ENCODE results near the gene COQ8B. TPM values are rescaled to one million over a fixed set of nuclear protein-coding genes. Genes with fewer than 3 reads are reported as not detected.

Gene COQ8B
- total RNA-seq, 1 experiment from 2014 or later, result 35.2 TPM

Other genes with a start within 250 kb of the COQ8B start
- 2.2 and 2.3 TPM in 2 replicates for gene SPTBN4, start 249.9 kb downstream of the COQ8B start, total RNA-seq (2014; rRNA removed; shearing (Covaris generic))
- 43.8 and 70.2 TPM in 2 replicates for gene SHKBP1, start 140.0 kb downstream of the COQ8B start, total RNA-seq (2014; rRNA removed; shearing (Covaris generic))
- gene LTBP4, start 115.5 kb downstream of the COQ8B start, total RNA-seq (2014; rRNA removed; shearing (Covaris generic)), result 10.8 and 13.9 TPM in 2 replicates
- 23.7 and 32.7 TPM in 2 replicates for gene NUMBL, start 26.2 kb downstream of the COQ8B start, total RNA-seq (2014; rRNA removed; shearing (Covaris generic))
- gene ITPKC, start 226 bp upstream of the COQ8B start, total RNA-seq (2014; rRNA removed; shearing (Covaris generic)), result 7.7 and 9.2 TPM in 2 replicates
- gene ACTMAP, start 33.6 kb upstream of the COQ8B start, total RNA-seq (2014; rRNA removed; shearing (Covaris generic)), result 0.62 and 1.7 TPM in 2 replicates
- gene SNRPA, start 34.3 kb upstream of the COQ8B start, total RNA-seq (2014; rRNA removed; shearing (Covaris generic)), result 64.7 and 87.9 TPM in 2 replicates
- not detected in 2 replicates for gene MIA, start 58.6 kb upstream of the COQ8B start, total RNA-seq (2014; rRNA removed; shearing (Covaris generic))
- gene RAB4B, start 61.4 kb upstream of the COQ8B start, total RNA-seq (2014; rRNA removed; shearing (Covaris generic)), result 10.3 and 19.9 TPM in 2 replicates
- gene EGLN2, start 82.3 kb upstream of the COQ8B start, total RNA-seq (2014; rRNA removed; shearing (Covaris generic)), result 80.0 and 123 TPM in 2 replicates
- not detected in 2 replicates for gene CYP2A6, start 133.6 kb upstream of the COQ8B start, total RNA-seq (2014; rRNA removed; shearing (Covaris generic))
- gene CYP2A7, start 165.3 kb upstream of the COQ8B start, total RNA-seq (2014; rRNA removed; shearing (Covaris generic)), result not detected in 2 replicates